ENCODE data around the gene TNFAIP2.

TNFAIP2 gene

GRCh38 chr14:103137689-103138300 lies 14.5 kb downstream of the TNFAIP2 start:
- Histone ChIP-seq H3K36me3 (replicated peaks; ENCODE audit: insufficient read depth, low read length) (no peaks in the 10 kb centered on the region), H2AFZ (ENCODE audit: low read length) (no peak overlapping the region), H3K9me2 (replicated peaks; ENCODE audit: insufficient read depth, low read length) (no peaks in the 10 kb centered on the region), H4K20me1 (ENCODE audit: insufficient read depth, low read length) (no peaks in the 10 kb centered on the region), H3K4me2 (ENCODE audit: low read depth, low read length) (no peak overlapping the region), H3K27ac (ENCODE audit: low read length) (no peak overlapping the region), H3F3A (ENCODE audit: insufficient read depth, low read length) (no peaks in the 10 kb centered on the region), H3K4me3 (ENCODE audit: low read length) (no peak overlapping the region), H3K79me2 (ENCODE audit: low read length) (no peaks in the 10 kb centered on the region), H3K4me1 (ENCODE audit: low read length) (peaks cover 4% of the 10 kb centered on the region; the same call in 1 of the 2 replicates), H3K9ac (ENCODE audit: low read length) (no peak overlapping the region), H3K27me3 (replicated peaks; ENCODE audit: insufficient read depth, low read length) (peaks cover 13% of the 10 kb centered on the region; the same call in 1 of the 2 replicates), H3K9me3 (replicated peaks; ENCODE audit: insufficient read depth, low read length) (no peaks in the 10 kb centered on the region)
- TF ChIP-seq EZH2phosphoT487 (IDR thresholded peaks at IDR 0.05; ENCODE audit: low read length) (no peak), EZH2 (optimal IDR thresholded peaks at IDR 0.05; ENCODE audit: low read depth, low read length) (no peak), CTCF (IDR thresholded peaks at IDR 0.05; ENCODE audit: low read length) (no peak)
- no peak for DNase-seq

- Histone ChIP-seq H3K9me2 (replicated peaks; ENCODE audit: insufficient read depth, low read length) (no peaks in the 10 kb centered on the region), H3K9ac (ENCODE audit: low read length) (no peak overlapping the region), H3K4me3 (ENCODE audit: low read length) (no peak overlapping the region), H4K20me1 (ENCODE audit: insufficient read depth, low read length) (no peaks in the 10 kb centered on the region), H3K79me2 (ENCODE audit: low read length) (no peaks in the 10 kb centered on the region), H3K4me1 (ENCODE audit: low read length) (peaks cover 4% of the 10 kb centered on the region; the same call in 1 of the 2 replicates), H3K9me3 (replicated peaks; ENCODE audit: insufficient read depth, low read length) (no peaks in the 10 kb centered on the region), H3K4me2 (ENCODE audit: low read depth, low read length) (no peak overlapping the region), H3K27ac (ENCODE audit: low read length) (no peak overlapping the region), H3F3A (ENCODE audit: insufficient read depth, low read length) (no peaks in the 10 kb centered on the region), H2AFZ (ENCODE audit: low read length) (no peak overlapping the region), H3K27me3 (replicated peaks; ENCODE audit: insufficient read depth, low read length) (peaks cover 20% of the 10 kb centered on the region; the same call in 1 of the 2 replicates), H3K36me3 (replicated peaks; ENCODE audit: insufficient read depth, low read length) (no peaks in the 10 kb centered on the region)
- TF ChIP-seq EZH2 (optimal IDR thresholded peaks at IDR 0.05; ENCODE audit: low read depth, low read length) (no peak), CTCF (IDR thresholded peaks at IDR 0.05; ENCODE audit: low read length) (no peak), EZH2phosphoT487 (IDR thresholded peaks at IDR 0.05; ENCODE audit: low read length) (no peak)
- DNase-seq, result no peak
Observed at GRCh38 chr14:103138301-103139131, 15.3 kb downstream of the TNFAIP2 start.

- no peaks in the 10 kb centered on the region for H3K9me2 ChIP-seq (replicated peaks; ENCODE audit: insufficient read depth, low read length)
- H3K27me3 ChIP-seq (replicated peaks; ENCODE audit: insufficient read depth, low read length), result peaks cover 21% of the 10 kb centered on the region; the same call in 1 of the 2 replicates
- H3K4me3 ChIP-seq (ENCODE audit: low read length), result no peak overlapping the region
- no peaks in the 10 kb centered on the region for H3F3A ChIP-seq (ENCODE audit: insufficient read depth, low read length)
- H3K9ac ChIP-seq (ENCODE audit: low read length), result no peak overlapping the region
- no peaks in the 10 kb centered on the region for H4K20me1 ChIP-seq (ENCODE audit: insufficient read depth, low read length)
- H3K4me2 ChIP-seq (ENCODE audit: low read depth, low read length), result no peak overlapping the region
- TF ChIP-seq EZH2phosphoT487 (IDR thresholded peaks at IDR 0.05; ENCODE audit: low read length) (no peak), CTCF (IDR thresholded peaks at IDR 0.05; ENCODE audit: low read length) (no peak), EZH2 (optimal IDR thresholded peaks at IDR 0.05; ENCODE audit: low read depth, low read length) (no peak)
- no peaks in the 10 kb centered on the region for H3K36me3 ChIP-seq (replicated peaks; ENCODE audit: insufficient read depth, low read length)
- no peak overlapping the region for H3K27ac ChIP-seq (ENCODE audit: low read length)
- no peaks in the 10 kb centered on the region for H3K79me2 ChIP-seq (ENCODE audit: low read length)
- peaks cover 4% of the 10 kb centered on the region; the same call in 1 of the 2 replicates for H3K4me1 ChIP-seq (ENCODE audit: low read length)
- DNase-seq, result no peak
- no peaks in the 10 kb centered on the region for H3K9me3 ChIP-seq (replicated peaks; ENCODE audit: insufficient read depth, low read length)
- no peak overlapping the region for H2AFZ ChIP-seq (ENCODE audit: low read length)
Observed at GRCh38 chr14:103139132-103140025, 16.1 kb downstream of the TNFAIP2 start.
